ENCODE measurements around the gene DENND1A. TPM values are rescaled to one million over a fixed set of nuclear protein-coding genes. Genes with fewer than 3 reads are reported as not detected.

DENND1A gene
- total RNA-seq, 4 donors from 2014 or later, result 17.6 to 33.8 (median 22.9) TPM

- TF ChIP-seq CTCF (IDR thresholded peaks at IDR 0.05; ENCODE audit: low read depth), result no peak
Observed at GRCh38 chr9:123490688-123491087, 439.2 kb downstream of the DENND1A start.

GRCh38 chr9:123488722-123489321, 441.1 kb downstream of the DENND1A start:
- TF ChIP-seq CTCF (IDR thresholded peaks at IDR 0.05; ENCODE audit: low read depth), result no peak

- no peak for TF ChIP-seq CTCF (IDR thresholded peaks at IDR 0.05; ENCODE audit: low read depth)
Observed at GRCh38 chr9:123487944-123488548, 441.9 kb downstream of the DENND1A start.

GRCh38 chr9:123486431-123486830, 443.5 kb downstream of the DENND1A start:
- TF ChIP-seq CTCF (IDR thresholded peaks at IDR 0.05; ENCODE audit: low read depth), result no peak

GRCh38 chr9:123485216-123485615, 444.7 kb downstream of the DENND1A start:
- no peak for TF ChIP-seq CTCF (IDR thresholded peaks at IDR 0.05; ENCODE audit: low read depth)

GRCh38 chr9:123484130-123484529, 445.8 kb downstream of the DENND1A start:
- TF ChIP-seq CTCF (IDR thresholded peaks at IDR 0.05; ENCODE audit: low read depth), result no peak

GRCh38 chr9:123483191-123483803, 446.6 kb downstream of the DENND1A start:
- no peak for TF ChIP-seq CTCF (IDR thresholded peaks at IDR 0.05; ENCODE audit: low read depth)

All from subcutaneous adipose tissue (tissue), 4 donors.